ENCODE measurements around the gene KRT76. TPM values are rescaled to one million over a fixed set of nuclear protein-coding genes. Genes with fewer than 3 reads are reported as not detected.
"Not testable (repeated sequence)": the region's sequence is repeated elsewhere in the genome, so short reads cannot be mapped to it uniquely, and the experiment has no call there.

The KRT76 gene
- total RNA-seq, 1 donor: not detected

GRCh38 chr12:52753283-52753682 is 23.9 kb downstream of the KRT76 start:
- DNase-seq (ENCODE audit: low read depth): no peak
- no peak overlapping the region for H3K4me3 ChIP-seq (ENCODE audit: low read depth, low read length)
- TF ChIP-seq CTCF (IDR thresholded peaks at IDR 0.05; ENCODE audit: insufficient read depth, low read length): no peak

- no peak for TF ChIP-seq CTCF (IDR thresholded peaks at IDR 0.05; ENCODE audit: insufficient read depth, low read length)
- DNase-seq (ENCODE audit: low read depth): no peak
- H3K4me3 ChIP-seq (ENCODE audit: low read depth, low read length): no peak overlapping the region
These were observed 24.6 kb downstream of the KRT76 start for GRCh38 chr12:52752516-52752915.

GRCh38 chr12:52751795-52752194 is 25.4 kb downstream of the KRT76 start:
- DNase-seq (ENCODE audit: low read depth): no peak
- TF ChIP-seq CTCF (IDR thresholded peaks at IDR 0.05; ENCODE audit: insufficient read depth, low read length): no peak

GRCh38 chr12:52750532-52750931 is 26.6 kb downstream of the KRT76 start:
- not testable (repeated sequence) for H3K4me3 ChIP-seq (ENCODE audit: low read depth, low read length); DNase-seq (ENCODE audit: low read depth)

More at GRCh38 chr12:52751795-52752194, 25.4 kb downstream of the KRT76 start:
- H3K4me3 ChIP-seq (ENCODE audit: low read depth, low read length): no peak overlapping the region

GRCh38 chr12:52749827-52750226 is 27.3 kb downstream of the KRT76 start:
- no peak for TF ChIP-seq CTCF (IDR thresholded peaks at IDR 0.05; ENCODE audit: insufficient read depth, low read length)
- H3K4me3 ChIP-seq (ENCODE audit: low read depth, low read length): no peak overlapping the region
- no peak for DNase-seq (ENCODE audit: low read depth)

- no peak for TF ChIP-seq CTCF (IDR thresholded peaks at IDR 0.05; ENCODE audit: insufficient read depth, low read length)
- DNase-seq (ENCODE audit: low read depth): no peak
- no peak overlapping the region for H3K4me3 ChIP-seq (ENCODE audit: low read depth, low read length)
These were observed 28.6 kb downstream of the KRT76 start for GRCh38 chr12:52748578-52748977.

GRCh38 chr12:52745554-52745953 is 31.6 kb downstream of the KRT76 start:
- no peak for TF ChIP-seq CTCF (IDR thresholded peaks at IDR 0.05; ENCODE audit: insufficient read depth, low read length)
- no peak overlapping the region for H3K4me3 ChIP-seq (ENCODE audit: low read depth, low read length)
- DNase-seq (ENCODE audit: low read depth): no peak
